Osteocyte (in vitro differentiated cells): ENCODE measurements around the gene SEMA5B. TPM values are rescaled to one million over a fixed set of nuclear protein-coding genes. Genes with fewer than 3 reads are reported as not detected.

Source experiments
- DNase-seq: peaks from one replicate; pipeline ENCODE4 v3.0.0; 2021; ENCODE audit warnings: mixed read lengths; ENCODE audit not compliant: unreplicated experiment; ENCODE audit errors: extremely low spot score
- H3K27ac Mint-ChIP-seq: one replicate; pipeline ENCODE4 v1.8.0; 2021; ENCODE audit warnings: mild to moderate bottlenecking, mixed read lengths; ENCODE audit not compliant: unreplicated experiment
- H3K27me3 Mint-ChIP-seq: one replicate; pipeline ENCODE4 v1.8.0; 2021; ENCODE audit warnings: mixed read lengths; ENCODE audit not compliant: unreplicated experiment
- H3K36me3 Mint-ChIP-seq: one replicate; pipeline ENCODE4 v1.8.0; 2021; ENCODE audit warnings: mixed read lengths; ENCODE audit not compliant: unreplicated experiment
- H3K4me1 Mint-ChIP-seq: one replicate; pipeline ENCODE4 v1.8.0; 2021; ENCODE audit warnings: mixed read lengths; ENCODE audit not compliant: unreplicated experiment
- H3K4me3 Mint-ChIP-seq: one replicate; pipeline ENCODE4 v1.8.0; 2021; ENCODE audit warnings: mild to moderate bottlenecking, moderate library complexity, mixed read lengths; ENCODE audit not compliant: unreplicated experiment
- H3K9me3 Mint-ChIP-seq: one replicate; pipeline ENCODE4 v1.8.0; 2021; ENCODE audit warnings: mixed read lengths; ENCODE audit not compliant: unreplicated experiment
- CTCF ChIP-seq: fragments of 200-600 bp; sonication (generic); IDR thresholded peaks from 2 replicates; pipeline ENCODE4 v1.5.0; 2021; ENCODE audit warnings: antibody characterized with exemption, mild to moderate bottlenecking, moderate library complexity
- total RNA-seq: library from RNA; stranded (reverse); gene quantifications from 2 replicates; pipeline ENCODE4 v1.2.1, GENCODE V29; 2021

Gene SEMA5B
- total RNA-seq, 1 donor from 2014 or later: 1.3 TPM

- Mint-ChIP-seq H3K4me1 (peaks cover 42% of the 10 kb centered on the region), H3K9me3 (no peaks in the 10 kb centered on the region), H3K27me3 (peaks cover 21% of the 10 kb centered on the region), H3K4me3 (no peak overlapping the region), H3K27ac (no peak overlapping the region), H3K36me3 (no peaks in the 10 kb centered on the region)
- TF ChIP-seq CTCF: no peak
- no peak for DNase-seq
Measured at GRCh38 chr3:122974764-122975162, 52.8 kb downstream of the SEMA5B start.

GRCh38 chr3:122973893-122974615 is 53.5 kb downstream of the SEMA5B start:
- Mint-ChIP-seq H3K4me3 (no peak overlapping the region), H3K27me3 (peaks cover 25% of the 10 kb centered on the region), H3K36me3 (no peaks in the 10 kb centered on the region), H3K27ac (no peak overlapping the region), H3K9me3 (no peaks in the 10 kb centered on the region), H3K4me1 (peaks cover 47% of the 10 kb centered on the region)
- TF ChIP-seq CTCF: no peak
- DNase-seq: no peak

GRCh38 chr3:122972141-122972540 is 55.4 kb downstream of the SEMA5B start:
- Mint-ChIP-seq H3K27ac (no peak overlapping the region), H3K27me3 (peaks cover 28% of the 10 kb centered on the region), H3K4me3 (no peak overlapping the region), H3K4me1 (peaks cover 31% of the 10 kb centered on the region), H3K9me3 (no peaks in the 10 kb centered on the region), H3K36me3 (no peaks in the 10 kb centered on the region)
- DNase-seq: no peak
- no peak for TF ChIP-seq CTCF

- no peaks in the 10 kb centered on the region for H3K36me3 Mint-ChIP-seq
- H3K4me3 Mint-ChIP-seq: no peak overlapping the region
- H3K27ac Mint-ChIP-seq: peak overlapping the region; percentile 54
- H3K4me1 Mint-ChIP-seq: peaks cover 28% of the 10 kb centered on the region
- no peak for DNase-seq
- no peaks in the 10 kb centered on the region for H3K9me3 Mint-ChIP-seq
- no peak for TF ChIP-seq CTCF
- peaks cover 35% of the 10 kb centered on the region for H3K27me3 Mint-ChIP-seq
Measured at GRCh38 chr3:122969585-122970469, 57.7 kb downstream of the SEMA5B start.

GRCh38 chr3:122967765-122968164 is 59.8 kb downstream of the SEMA5B start:
- no peak for TF ChIP-seq CTCF
- DNase-seq: no peak
- Mint-ChIP-seq H3K36me3 (no peaks in the 10 kb centered on the region), H3K27ac (no peak overlapping the region), H3K27me3 (peaks cover 48% of the 10 kb centered on the region), H3K9me3 (no peaks in the 10 kb centered on the region), H3K4me3 (no peak overlapping the region), H3K4me1 (peaks cover 28% of the 10 kb centered on the region)
